HEK293 (cell line): Measurements from ENCODE around the gene NELL2.

Experiments
- CTCF ChIA-PET: fragments of 350-600 bp; formaldehyde crosslinking; extraction: SDS; loops from one replicate; lab custom pipeline; 2021; ENCODE audit warnings: antibody characterized with exemption; lab: Yijun Ruan, JAX
- POLR2A ChIA-PET: fragments of 300-600 bp; formaldehyde crosslinking; extraction: SDS; loops from one replicate; lab custom pipeline; 2020; ENCODE audit warnings: antibody characterized with exemption, inconsistent platforms; lab: Yijun Ruan, JAX
- H3K27ac ChIP-seq: fragments of 200-500 bp; sonication (Bioruptor generic); 2 replicates; pipeline ENCODE4 v1.5.1; 2014; ENCODE audit warnings: low read depth, low read length, control low read depth, inconsistent platforms; ENCODE audit errors: extremely low read depth
- H3K36me3 ChIP-seq, 2 experiments: fragments of 200-500 bp in 1 of 2; sonication (Bioruptor generic) in 1 of 2; 1 replicate in 1 of 2; 2 replicates in 1 of 2; pipeline ENCODE4 v1.5.1; 2014 to 2017; ENCODE audit warnings: inconsistent platforms in 2 of 2, low read length in 2 of 2; ENCODE audit not compliant: control insufficient read depth in 2 of 2, insufficient read depth in 1 of 2
- H3K4me1 ChIP-seq: fragments of 200-500 bp; sonication (Bioruptor generic); 2 replicates; pipeline ENCODE4 v1.5.1; 2014; ENCODE audit warnings: mild to moderate bottlenecking, low read length, inconsistent platforms; ENCODE audit not compliant: control insufficient read depth, insufficient read depth
- H3K4me3 ChIP-seq: 2 replicates; pipeline ENCODE4 v1.5.1; 2011; ENCODE audit warnings: low read depth, mild to moderate bottlenecking, control low read depth, low read length, moderate library complexity
- H3K9me3 ChIP-seq: fragments of 200-500 bp; sonication (Bioruptor generic); 2 replicates; pipeline ENCODE4 v1.5.1; 2014; ENCODE audit warnings: low read depth, low read length, inconsistent platforms; ENCODE audit not compliant: control insufficient read depth, insufficient read depth
- BCL11A ChIP-seq: fragments of 450-650 bp; formaldehyde crosslinking; IDR thresholded peaks from 2 replicates; pipeline ENCODE4 v1.5.1; 2016; ENCODE audit warnings: low read depth, missing biosample characterization, missing genetic modification characterization
- GLI4 ChIP-seq: fragments of 450-650 bp; formaldehyde crosslinking; IDR thresholded peaks from 2 replicates; pipeline ENCODE4 v1.5.1; 2016; ENCODE audit warnings: missing biosample characterization, missing genetic modification characterization
- KLF16 ChIP-seq: fragments of 450-650 bp; formaldehyde crosslinking; IDR thresholded peaks from 2 replicates; pipeline ENCODE4 v1.5.1; 2017; ENCODE audit warnings: missing biosample characterization, missing genetic modification characterization
- OSR2 ChIP-seq: fragments of 450-650 bp; formaldehyde crosslinking; IDR thresholded peaks from 2 replicates; pipeline ENCODE4 v1.5.1; 2016; ENCODE audit warnings: missing biosample characterization, missing genetic modification characterization
- RBAK ChIP-seq: fragments of 450-650 bp; formaldehyde crosslinking; IDR thresholded peaks from 2 replicates; pipeline ENCODE4 v1.5.1; 2016; ENCODE audit warnings: missing biosample characterization, missing genetic modification characterization
- REPIN1 ChIP-seq: fragments of 450-650 bp; formaldehyde crosslinking; IDR thresholded peaks from 2 replicates; pipeline ENCODE4 v1.5.1; 2017; ENCODE audit warnings: missing biosample characterization, missing genetic modification characterization, low read depth
- SETDB1 ChIP-seq: IDR thresholded peaks from one replicate; pipeline ENCODE4 v1.6.1; 2017; ENCODE audit warnings: mild to moderate bottlenecking, low read length, moderate library complexity, mixed read lengths; ENCODE audit not compliant: insufficient read length
- SP2 ChIP-seq: fragments of 450-650 bp; formaldehyde crosslinking; IDR thresholded peaks from 2 replicates; pipeline ENCODE4 v1.5.1; 2016; ENCODE audit warnings: missing biosample characterization, missing genetic modification characterization
- SP3 ChIP-seq: fragments of 450-650 bp; formaldehyde crosslinking; IDR thresholded peaks from 2 replicates; pipeline ENCODE4 v1.5.1; 2016; ENCODE audit warnings: missing biosample characterization, missing genetic modification characterization
- TRIM28 ChIP-seq: IDR thresholded peaks from 2 replicates; pipeline ENCODE4 v1.6.1; 2011; ENCODE audit warnings: low read length, control low read depth, borderline replicate concordance
- ZBTB1 ChIP-seq: fragments of 450-650 bp; formaldehyde crosslinking; IDR thresholded peaks from 2 replicates; pipeline ENCODE4 v1.5.1; 2016; ENCODE audit warnings: missing biosample characterization, missing genetic modification characterization
- ZNF248 ChIP-seq: fragments of 450-650 bp; formaldehyde crosslinking; IDR thresholded peaks from 2 replicates; pipeline ENCODE4 v1.5.1; 2017; ENCODE audit warnings: missing biosample characterization, missing genetic modification characterization
- ZNF354C ChIP-seq: fragments of 450-650 bp; formaldehyde crosslinking; IDR thresholded peaks from 2 replicates; pipeline ENCODE4 v1.5.1; 2016; ENCODE audit warnings: missing biosample characterization, missing genetic modification characterization, low read depth, borderline replicate concordance
- ZNF366 ChIP-seq: fragments of 450-650 bp; formaldehyde crosslinking; conservative IDR thresholded peaks from 2 replicates; pipeline ENCODE4 v1.5.1; 2016; ENCODE audit warnings: missing biosample characterization, missing genetic modification characterization
- ZNF514 ChIP-seq: fragments of 450-650 bp; formaldehyde crosslinking; IDR thresholded peaks from 2 replicates; pipeline ENCODE4 v1.5.1; 2016; ENCODE audit warnings: missing biosample characterization, missing genetic modification characterization
- ZNF530 ChIP-seq: fragments of 450-650 bp; formaldehyde crosslinking; IDR thresholded peaks from 2 replicates; pipeline ENCODE4 v1.5.1; 2016; ENCODE audit warnings: low read depth, missing biosample characterization, missing genetic modification characterization
- ZNF549 ChIP-seq: fragments of 450-650 bp; IDR thresholded peaks from 2 replicates; pipeline ENCODE4 v1.5.1; 2018; ENCODE audit warnings: missing biosample characterization, missing genetic modification characterization, mild to moderate bottlenecking, inconsistent platforms, moderate library complexity
- ZNF560 ChIP-seq: fragments of 450-650 bp; formaldehyde crosslinking; IDR thresholded peaks from 2 replicates; pipeline ENCODE4 v1.5.1; 2017; ENCODE audit warnings: missing biosample characterization, missing genetic modification characterization, borderline replicate concordance
- ZNF585B ChIP-seq: fragments of 450-650 bp; formaldehyde crosslinking; IDR thresholded peaks from 2 replicates; pipeline ENCODE4 v1.5.1; 2016; ENCODE audit warnings: missing biosample characterization, missing genetic modification characterization
- ZNF621 ChIP-seq: fragments of 450-650 bp; formaldehyde crosslinking; IDR thresholded peaks from 2 replicates; pipeline ENCODE4 v1.5.1; 2017; ENCODE audit warnings: missing biosample characterization, missing genetic modification characterization
- ZNF639 ChIP-seq: fragments of 450-650 bp; formaldehyde crosslinking; IDR thresholded peaks from 2 replicates; pipeline ENCODE4 v1.5.1; 2016; ENCODE audit warnings: missing biosample characterization, missing genetic modification characterization
- ZNF664 ChIP-seq: fragments of 450-650 bp; formaldehyde crosslinking; IDR thresholded peaks from 2 replicates; pipeline ENCODE4 v1.5.1; 2016; ENCODE audit warnings: missing biosample characterization, missing genetic modification characterization
- ZNF701 ChIP-seq: fragments of 450-650 bp; formaldehyde crosslinking; IDR thresholded peaks from 2 replicates; pipeline ENCODE4 v1.5.1; 2016; ENCODE audit warnings: missing biosample characterization, missing genetic modification characterization
- ZNF704 ChIP-seq: fragments of 450-650 bp; formaldehyde crosslinking; IDR thresholded peaks from 2 replicates; pipeline ENCODE4 v1.5.1; 2016; ENCODE audit warnings: missing biosample characterization, missing genetic modification characterization
- ZXDB ChIP-seq: fragments of 450-650 bp; formaldehyde crosslinking; IDR thresholded peaks from 2 replicates; pipeline ENCODE4 v1.5.1; 2016; ENCODE audit warnings: missing biosample characterization, missing genetic modification characterization
- TF ChIP-seq, protein P1 (sequence below): fragments of 450-650 bp; formaldehyde crosslinking; IDR thresholded peaks from 2 replicates; pipeline ENCODE4 v1.5.1; 2016; ENCODE audit warnings: missing biosample characterization, missing genetic modification characterization
- TF ChIP-seq, protein P2 (sequence below): fragments of 450-650 bp; formaldehyde crosslinking; IDR thresholded peaks from 2 replicates; pipeline ENCODE4 v1.5.1; 2016; ENCODE audit warnings: missing biosample characterization, missing genetic modification characterization

The NELL2 gene

DNA sequence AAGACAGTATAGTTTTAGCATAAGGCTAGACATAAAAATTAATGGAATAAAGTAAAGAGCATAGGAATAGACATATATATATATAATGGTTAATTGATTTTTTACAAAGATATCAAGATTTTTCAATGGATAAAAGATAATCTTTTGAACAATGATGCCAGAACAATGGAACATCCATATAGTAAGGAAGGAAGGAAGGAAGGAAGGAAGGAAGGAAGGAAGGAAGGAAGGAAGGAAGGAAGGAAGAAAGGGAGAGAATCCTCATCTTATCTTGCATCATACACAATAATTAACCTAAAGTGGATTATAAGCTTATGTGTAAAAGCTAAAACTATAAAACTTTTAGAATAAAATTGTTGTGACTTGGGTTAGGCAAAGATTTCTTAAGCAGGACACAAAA is 9.8 kb upstream of the NELL2 start:
- no peak overlapping the region for H3K27ac ChIP-seq
- H3K9me3 ChIP-seq, result no peaks in the 10 kb centered on the region; the same call in none of the 2 replicates
- CTCF ChIA-PET, result interaction anchor here (1.0 kb wide), 1 partner anchor 63 kb away, joined by 3 read pairs; no protein-coding TSS in a partner anchor
- no peaks in the 10 kb centered on the region for H3K36me3 ChIP-seq
- TF ChIP-seq ZNF585B (tag by site-specific recombination), result no peak
- peak; percentile 50 for TF ChIP-seq ZNF366 (tag by site-specific recombination)
- TF ChIP-seq SETDB1, result no peak
- POLR2A ChIA-PET, result interaction anchor here (2.1 kb wide), 1 partner anchor 9 kb away, joined by 5 read pairs; the partner anchor contains the start of gene NELL2
- H3K4me1 ChIP-seq, result peaks cover 4% of the 10 kb centered on the region; the same call in 1 of the 2 replicates
- H3K4me3 ChIP-seq, result no peak overlapping the region

GRCh38 chr12:44881197-44881596 is 5.1 kb upstream of the NELL2 start:
- ChIA-PET POLR2A (no interaction called here), CTCF (interaction anchor here (0.7 kb wide), 1 partner anchor 415 kb away, joined by 3 read pairs; no protein-coding TSS in a partner anchor)
- peaks cover 2% of the 10 kb centered on the region; the same call in 1 of the 2 replicates for H3K4me1 ChIP-seq
- no peaks in the 10 kb centered on the region; the same call in none of the 2 replicates for H3K9me3 ChIP-seq
- H3K4me3 ChIP-seq, result no peak overlapping the region
- H3K27ac ChIP-seq, result no peak overlapping the region
- H3K36me3 ChIP-seq, result no peaks in the 10 kb centered on the region
- no peak for TF ChIP-seq GLI4 (tag by site-specific recombination)
- TF ChIP-seq ZNF530 (tag by site-specific recombination), result no peak
- no peak for TF ChIP-seq ZBTB1 (tag by site-specific recombination)
- no peak for TF ChIP-seq ZNF514 (tag by site-specific recombination)
- TF ChIP-seq ZNF248 (tag by site-specific recombination), result 0 out of 2 replicates have a peak, but pooled peaks have one; percentile 40
- TF ChIP-seq, protein P1, sequence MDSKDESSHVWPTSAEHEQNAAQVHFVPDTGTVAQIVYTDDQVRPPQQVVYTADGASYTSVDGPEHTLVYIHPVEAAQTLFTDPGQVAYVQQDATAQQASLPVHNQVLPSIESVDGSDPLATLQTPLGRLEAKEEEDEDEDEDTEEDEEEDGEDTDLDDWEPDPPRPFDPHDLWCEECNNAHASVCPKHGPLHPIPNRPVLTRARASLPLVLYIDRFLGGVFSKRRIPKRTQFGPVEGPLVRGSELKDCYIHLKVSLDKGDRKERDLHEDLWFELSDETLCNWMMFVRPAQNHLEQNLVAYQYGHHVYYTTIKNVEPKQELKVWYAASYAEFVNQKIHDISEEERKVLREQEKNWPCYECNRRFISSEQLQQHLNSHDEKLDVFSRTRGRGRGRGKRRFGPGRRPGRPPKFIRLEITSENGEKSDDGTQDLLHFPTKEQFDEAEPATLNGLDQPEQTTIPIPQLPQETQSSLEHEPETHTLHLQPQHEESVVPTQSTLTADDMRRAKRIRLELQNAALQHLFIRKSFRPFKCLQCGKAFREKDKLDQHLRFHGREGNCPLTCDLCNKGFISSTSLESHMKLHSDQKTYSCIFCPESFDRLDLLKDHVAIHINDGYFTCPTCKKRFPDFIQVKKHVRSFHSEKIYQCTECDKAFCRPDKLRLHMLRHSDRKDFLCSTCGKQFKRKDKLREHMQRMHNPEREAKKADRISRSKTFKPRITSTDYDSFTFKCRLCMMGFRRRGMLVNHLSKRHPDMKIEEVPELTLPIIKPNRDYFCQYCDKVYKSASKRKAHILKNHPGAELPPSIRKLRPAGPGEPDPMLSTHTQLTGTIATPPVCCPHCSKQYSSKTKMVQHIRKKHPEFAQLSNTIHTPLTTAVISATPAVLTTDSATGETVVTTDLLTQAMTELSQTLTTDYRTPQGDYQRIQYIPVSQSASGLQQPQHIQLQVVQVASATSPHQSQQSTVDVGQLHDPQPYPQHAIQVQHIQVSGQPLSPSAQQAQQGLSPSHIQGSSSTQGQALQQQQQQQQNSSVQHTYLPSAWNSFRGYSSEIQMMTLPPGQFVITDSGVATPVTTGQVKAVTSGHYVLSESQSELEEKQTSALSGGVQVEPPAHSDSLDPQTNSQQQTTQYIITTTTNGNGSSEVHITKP (tag by site-specific recombination), result no peak
- TF ChIP-seq SP3 (tag by site-specific recombination), result no peak
- TF ChIP-seq ZNF549 (tag by site-specific recombination), result peak; percentile 65; the same call in 1 of the 2 replicates
- no peak for TF ChIP-seq ZNF560 (tag by site-specific recombination)
- no peak for TF ChIP-seq REPIN1 (tag by site-specific recombination)
- no peak for TF ChIP-seq KLF16 (tag by site-specific recombination)
- no peak for TF ChIP-seq ZNF701 (tag by site-specific recombination)
- TF ChIP-seq ZXDB, result no peak
- no peak for TF ChIP-seq ZNF639 (tag by site-specific recombination)
- no peak for TF ChIP-seq RBAK (tag by site-specific recombination)
- no peak for TF ChIP-seq BCL11A (tag by site-specific recombination)
- TF ChIP-seq ZNF621 (tag by site-specific recombination), result no peak
- no peak for TF ChIP-seq TRIM28
- no peak for TF ChIP-seq ZNF354C
- no peak for TF ChIP-seq ZNF704
- TF ChIP-seq ZNF664 (tag by site-specific recombination), result no peak
- 0 out of 2 replicates have a peak, but pooled peaks have one; percentile 9 for TF ChIP-seq SP2 (tag by site-specific recombination)
- no peak for TF ChIP-seq OSR2 (tag by site-specific recombination)
- TF ChIP-seq, protein P2, sequence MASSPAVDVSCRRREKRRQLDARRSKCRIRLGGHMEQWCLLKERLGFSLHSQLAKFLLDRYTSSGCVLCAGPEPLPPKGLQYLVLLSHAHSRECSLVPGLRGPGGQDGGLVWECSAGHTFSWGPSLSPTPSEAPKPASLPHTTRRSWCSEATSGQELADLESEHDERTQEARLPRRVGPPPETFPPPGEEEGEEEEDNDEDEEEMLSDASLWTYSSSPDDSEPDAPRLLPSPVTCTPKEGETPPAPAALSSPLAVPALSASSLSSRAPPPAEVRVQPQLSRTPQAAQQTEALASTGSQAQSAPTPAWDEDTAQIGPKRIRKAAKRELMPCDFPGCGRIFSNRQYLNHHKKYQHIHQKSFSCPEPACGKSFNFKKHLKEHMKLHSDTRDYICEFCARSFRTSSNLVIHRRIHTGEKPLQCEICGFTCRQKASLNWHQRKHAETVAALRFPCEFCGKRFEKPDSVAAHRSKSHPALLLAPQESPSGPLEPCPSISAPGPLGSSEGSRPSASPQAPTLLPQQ (tag by site-specific recombination), result no peak
